AG09319 (cell line): ENCODE results near the gene PLIN3.

Experiments
- DNase-seq: peaks from one replicate; pipeline ENCODE4 v3.0.0-alpha.2; 2010; ENCODE audit warnings: low read depth; ENCODE audit errors: extremely low read depth
- TF ChIP-seq, protein P1 (sequence below): IDR thresholded peaks from 2 replicates; pipeline ENCODE4 v1.5.1; 2011; ENCODE audit warnings: low read depth, mild to moderate bottlenecking, inconsistent platforms, low read length, moderate library complexity

PLIN3 gene, protein sequence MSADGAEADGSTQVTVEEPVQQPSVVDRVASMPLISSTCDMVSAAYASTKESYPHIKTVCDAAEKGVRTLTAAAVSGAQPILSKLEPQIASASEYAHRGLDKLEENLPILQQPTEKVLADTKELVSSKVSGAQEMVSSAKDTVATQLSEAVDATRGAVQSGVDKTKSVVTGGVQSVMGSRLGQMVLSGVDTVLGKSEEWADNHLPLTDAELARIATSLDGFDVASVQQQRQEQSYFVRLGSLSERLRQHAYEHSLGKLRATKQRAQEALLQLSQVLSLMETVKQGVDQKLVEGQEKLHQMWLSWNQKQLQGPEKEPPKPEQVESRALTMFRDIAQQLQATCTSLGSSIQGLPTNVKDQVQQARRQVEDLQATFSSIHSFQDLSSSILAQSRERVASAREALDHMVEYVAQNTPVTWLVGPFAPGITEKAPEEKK

DNA sequence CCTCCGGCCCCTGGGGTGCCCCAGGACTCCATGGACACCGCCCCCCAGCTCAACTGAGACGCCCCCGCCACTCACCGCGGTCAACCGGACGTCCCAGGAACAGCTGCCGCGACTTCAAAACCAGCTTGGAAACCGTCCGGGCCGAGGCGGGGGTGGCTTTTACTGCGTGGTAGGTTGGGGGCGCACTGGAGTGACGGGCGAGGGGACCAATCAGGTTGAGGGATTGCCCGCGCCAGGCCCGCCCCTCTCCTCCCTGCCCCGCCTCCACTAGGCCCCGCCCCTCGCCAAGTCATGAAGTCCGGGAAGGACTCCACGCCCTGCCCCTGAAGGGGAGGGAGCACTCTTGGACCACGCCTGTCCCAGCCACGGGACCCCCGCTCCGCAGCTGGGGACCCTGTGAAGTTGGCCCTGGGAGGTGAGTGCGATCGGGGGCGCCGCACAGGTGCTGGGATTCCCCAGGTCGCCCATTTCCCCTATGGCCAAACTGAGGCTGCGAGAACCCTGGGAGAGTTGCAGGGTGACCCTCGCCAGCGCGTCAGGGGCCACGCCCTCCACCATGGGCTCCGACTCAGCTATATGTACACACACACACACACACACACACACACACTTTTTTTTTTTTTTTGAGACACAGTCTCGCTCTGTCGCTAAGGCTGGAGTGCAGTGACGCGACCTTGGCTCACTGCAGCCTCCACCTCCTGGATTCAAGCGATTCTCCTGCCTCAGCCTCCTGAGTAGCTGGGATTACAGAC, at the start of gene PLIN3:
PLIN3 (minus strand) TSS at position 134 of the 752 bp plus-strand sequence. CDS start 6,273 bp downstream, outside the sequence.
- TF ChIP-seq, protein P1, sequence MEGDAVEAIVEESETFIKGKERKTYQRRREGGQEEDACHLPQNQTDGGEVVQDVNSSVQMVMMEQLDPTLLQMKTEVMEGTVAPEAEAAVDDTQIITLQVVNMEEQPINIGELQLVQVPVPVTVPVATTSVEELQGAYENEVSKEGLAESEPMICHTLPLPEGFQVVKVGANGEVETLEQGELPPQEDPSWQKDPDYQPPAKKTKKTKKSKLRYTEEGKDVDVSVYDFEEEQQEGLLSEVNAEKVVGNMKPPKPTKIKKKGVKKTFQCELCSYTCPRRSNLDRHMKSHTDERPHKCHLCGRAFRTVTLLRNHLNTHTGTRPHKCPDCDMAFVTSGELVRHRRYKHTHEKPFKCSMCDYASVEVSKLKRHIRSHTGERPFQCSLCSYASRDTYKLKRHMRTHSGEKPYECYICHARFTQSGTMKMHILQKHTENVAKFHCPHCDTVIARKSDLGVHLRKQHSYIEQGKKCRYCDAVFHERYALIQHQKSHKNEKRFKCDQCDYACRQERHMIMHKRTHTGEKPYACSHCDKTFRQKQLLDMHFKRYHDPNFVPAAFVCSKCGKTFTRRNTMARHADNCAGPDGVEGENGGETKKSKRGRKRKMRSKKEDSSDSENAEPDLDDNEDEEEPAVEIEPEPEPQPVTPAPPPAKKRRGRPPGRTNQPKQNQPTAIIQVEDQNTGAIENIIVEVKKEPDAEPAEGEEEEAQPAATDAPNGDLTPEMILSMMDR, result no peak
- DNase-seq, result peak; percentile 93

DNA sequence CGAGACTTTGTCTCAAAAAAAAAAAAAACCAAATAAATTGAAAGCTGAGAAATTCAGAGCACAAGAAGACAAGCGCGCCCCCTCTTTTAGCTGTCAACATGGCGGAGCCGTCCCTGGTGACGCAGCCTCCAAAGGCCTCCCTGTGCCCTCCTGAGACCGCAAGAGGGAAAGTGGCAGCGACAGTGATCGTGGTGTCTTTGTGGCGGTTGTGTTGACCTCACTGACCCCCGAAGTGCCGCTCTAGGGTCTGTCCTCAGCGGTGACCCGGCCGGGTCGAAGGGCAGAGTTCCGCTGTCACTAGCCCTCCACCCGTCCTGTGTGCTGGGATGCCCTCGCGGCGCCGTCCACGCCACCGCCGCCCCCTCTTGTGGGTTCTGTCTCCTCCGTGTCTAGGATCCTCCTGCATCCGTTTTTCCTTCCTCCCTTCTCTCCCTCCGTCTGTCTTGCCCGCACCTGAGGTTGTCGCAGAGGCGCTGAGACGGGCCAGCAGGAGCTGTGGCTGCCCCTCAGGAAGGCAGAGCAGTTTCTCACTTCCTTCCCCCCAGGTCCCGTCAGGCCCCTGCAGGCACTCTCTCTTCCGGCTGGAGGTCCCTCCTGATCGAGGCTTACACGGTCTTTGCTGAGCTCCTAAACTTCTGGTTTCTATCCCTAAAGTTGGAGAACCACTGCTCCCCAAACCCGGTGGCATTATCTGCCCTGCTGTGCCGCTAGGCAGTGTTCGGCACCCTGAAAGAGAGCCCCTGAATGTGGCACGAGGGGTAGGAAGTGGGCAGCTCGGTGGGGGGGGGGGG, 49.0 kb upstream of the PLIN3 start:
- DNase-seq, result no peak
- TF ChIP-seq, protein P1, result no peak

DNA sequence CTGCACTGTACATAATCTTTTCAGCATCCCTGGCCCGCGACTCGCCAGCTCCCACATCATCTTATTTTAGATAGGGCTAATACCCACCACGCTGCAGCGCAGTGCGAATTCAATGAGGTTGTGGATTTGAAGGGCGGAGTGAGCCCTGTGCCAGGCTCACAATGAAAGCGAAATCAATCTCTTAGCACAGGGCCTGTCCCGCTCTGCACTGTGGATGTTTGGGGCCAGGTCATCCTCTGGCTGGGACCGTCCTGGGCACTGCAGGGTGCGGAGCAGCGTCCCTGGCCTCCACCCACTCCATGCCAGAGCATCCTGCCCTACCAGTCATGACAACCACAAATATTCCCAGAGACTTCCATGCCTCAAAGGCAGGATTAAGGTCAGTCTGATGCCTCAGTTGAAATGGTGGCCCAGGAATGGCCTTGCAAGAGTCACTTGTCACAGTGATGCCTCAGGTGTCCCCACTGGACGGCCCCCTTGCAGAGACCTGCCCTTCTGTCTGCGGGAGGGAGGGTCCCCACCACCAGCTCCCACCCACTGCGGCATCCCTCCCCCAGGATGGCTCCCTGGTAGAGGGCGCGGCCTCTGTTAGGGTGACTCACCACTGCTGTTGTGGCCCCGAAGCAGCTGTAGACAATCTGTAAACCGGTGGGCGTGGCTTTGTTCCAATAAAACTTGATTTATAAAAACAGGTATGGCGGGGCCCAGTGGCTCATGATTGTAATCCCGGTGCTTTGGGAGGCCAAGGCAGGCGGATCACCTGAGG, 47.5 kb upstream of the PLIN3 start:
- TF ChIP-seq, protein P1, result no peak
- DNase-seq, result peak; percentile 35

DNA sequence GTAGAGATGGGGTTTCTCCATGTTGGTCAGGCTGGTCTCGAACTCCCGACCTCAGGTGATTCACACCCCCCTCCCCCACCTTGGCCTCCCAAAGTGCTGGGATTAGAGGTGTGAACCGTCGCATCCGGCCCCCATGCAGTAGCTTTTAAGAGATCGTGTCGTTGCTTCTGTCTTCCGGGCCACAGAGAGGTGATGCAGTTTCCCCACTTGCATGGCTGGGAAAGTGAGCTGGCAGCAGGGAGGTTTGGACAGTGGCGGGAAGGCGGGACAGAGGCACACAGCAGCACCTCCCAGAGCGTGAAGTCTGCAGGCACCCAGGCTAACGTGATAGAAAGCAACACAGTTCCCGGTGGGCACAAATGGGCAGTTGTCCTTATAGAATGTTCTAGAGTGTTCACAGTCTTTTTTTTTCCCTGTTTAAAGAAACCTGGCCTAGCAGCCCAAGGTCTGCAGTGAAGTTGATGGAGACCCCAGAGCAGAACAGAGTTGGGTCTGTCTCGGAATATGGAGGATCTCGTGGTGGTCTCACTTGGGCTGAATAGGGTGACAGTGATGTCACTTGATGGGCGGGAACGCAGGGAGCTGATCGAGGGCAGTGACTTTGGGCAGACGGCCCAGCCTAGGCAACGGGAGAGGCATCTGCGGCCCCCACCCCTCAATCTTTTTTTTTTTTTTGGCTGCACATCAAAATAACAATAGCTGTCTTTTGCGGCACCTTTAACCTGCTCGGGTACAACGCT, 46.7 kb upstream of the PLIN3 start:
- no peak for DNase-seq
- TF ChIP-seq, protein P1, result no peak

DNA sequence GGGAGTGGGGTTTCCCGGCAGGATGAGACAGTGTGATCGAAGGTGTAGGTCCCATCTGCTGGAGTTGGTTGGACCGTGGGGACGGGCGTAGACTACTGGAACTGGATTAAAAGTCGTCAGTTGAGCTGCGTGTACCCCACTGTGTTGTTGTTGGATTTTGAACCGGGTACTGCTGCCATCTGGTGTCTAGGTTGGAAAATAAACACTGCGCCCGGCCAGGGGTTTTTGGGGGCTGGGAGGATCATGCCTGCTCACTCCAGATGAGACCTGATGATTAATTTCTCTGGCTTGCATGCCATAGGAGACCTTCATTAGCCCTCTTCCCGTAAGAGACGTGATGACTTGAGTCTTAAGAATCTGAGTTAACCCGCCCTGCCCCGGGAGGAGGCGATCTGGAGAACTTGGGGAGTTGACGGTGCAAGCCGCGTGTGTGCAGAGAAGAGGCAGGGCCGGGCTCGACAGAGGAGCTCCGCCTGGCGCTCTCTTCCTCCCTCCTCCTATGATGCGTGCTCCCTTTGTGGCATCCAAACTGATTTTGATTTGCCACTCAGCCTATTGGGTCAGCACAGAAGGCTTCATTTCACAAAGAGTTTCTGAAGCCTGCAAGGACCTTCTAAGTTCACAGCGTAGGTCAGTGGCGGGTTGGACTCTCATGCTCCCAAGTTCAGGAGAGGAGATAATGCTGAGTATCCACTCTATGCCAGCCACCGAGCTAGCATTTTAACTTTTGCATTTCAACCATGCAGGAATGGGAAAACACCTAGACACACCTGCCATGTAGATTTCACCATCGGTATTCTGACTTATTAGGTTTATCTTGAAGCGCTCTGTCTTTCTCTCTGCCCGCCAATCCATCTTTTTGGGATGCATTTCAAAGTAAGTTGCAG, 44.6 kb upstream of the PLIN3 start:
- TF ChIP-seq, protein P1, result peak; percentile 59
- peak; percentile 100 for DNase-seq

DNA sequence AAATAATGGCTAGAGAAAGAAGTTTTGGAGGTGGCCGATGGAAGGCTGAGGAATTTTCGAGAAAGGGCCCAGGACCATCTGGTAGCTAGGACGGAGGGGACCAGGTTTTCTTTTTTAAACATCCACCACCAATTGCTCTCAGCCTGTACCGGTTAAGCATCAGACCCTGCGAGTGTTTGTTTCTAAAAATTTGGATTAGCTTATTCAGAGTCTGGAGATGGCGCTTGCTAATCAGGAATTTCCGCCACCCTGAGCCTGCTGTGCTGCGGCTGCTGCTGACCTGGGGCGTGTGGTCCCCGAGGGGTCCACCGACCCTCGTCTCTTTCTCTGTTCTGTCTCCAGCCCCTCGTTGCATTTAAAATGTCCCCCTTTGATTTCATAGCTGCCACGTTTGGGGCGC, 43.8 kb upstream of the PLIN3 start:
- no peak for DNase-seq
- TF ChIP-seq, protein P1, result no peak
